MG63 (cell line): ENCODE measurements around the gene ANKRD53. TPM values are rescaled to one million over a fixed set of nuclear protein-coding genes. Genes with fewer than 3 reads are reported as not detected.

Experiments used
- DNase-seq: peaks from one replicate; pipeline ENCODE4 v3.0.0-alpha.2; 2020
- H3K27me3 ChIP-seq: fragments of 250-450 bp; sonication (Bioruptor Pico); 2 replicates; pipeline ENCODE4 v1.5.1; 2020; ENCODE audit warnings: mild to moderate bottlenecking, moderate library complexity
- H3K36me3 ChIP-seq: fragments of 250-450 bp; sonication (Bioruptor Pico); 2 replicates; pipeline ENCODE4 v1.5.1; 2020; ENCODE audit warnings: mild to moderate bottlenecking, moderate library complexity
- H3K4me3 ChIP-seq: fragments of 250-450 bp; sonication (Bioruptor Pico); 2 replicates; pipeline ENCODE4 v1.5.1; 2020; ENCODE audit warnings: mild to moderate bottlenecking, moderate library complexity
- H3K9me3 ChIP-seq: fragments of 250-450 bp; sonication (Bioruptor Pico); 2 replicates; pipeline ENCODE4 v1.5.1; 2020; ENCODE audit warnings: mild to moderate bottlenecking, moderate library complexity
- total RNA-seq: library from RNA; depleted of rRNA; stranded (reverse); fragments of >200 nt; shearing (Covaris generic); gene quantifications from 2 replicates; pipeline ENCODE4 v1.2.3, GENCODE V29; 2014; ENCODE audit warnings: low replicate concordance

Gene ANKRD53
- total RNA-seq, 1 experiment from 2014 or later: not detected

GRCh38 chr2:70941701-70942100, 36.7 kb upstream of the ANKRD53 start:
- DNase-seq: no peak
- no peaks in the 10 kb centered on the region for H3K27me3 ChIP-seq
- no peaks in the 10 kb centered on the region for H3K9me3 ChIP-seq
- H3K36me3 ChIP-seq: no peaks in the 10 kb centered on the region
- no peak overlapping the region for H3K4me3 ChIP-seq

- no peak for DNase-seq
- no peak overlapping the region for H3K4me3 ChIP-seq
- no peaks in the 10 kb centered on the region for H3K27me3 ChIP-seq
- no peaks in the 10 kb centered on the region for H3K36me3 ChIP-seq
- H3K9me3 ChIP-seq: no peaks in the 10 kb centered on the region
Measured at GRCh38 chr2:70942396-70943204, 35.8 kb upstream of the ANKRD53 start.

GRCh38 chr2:70943205-70943871, 35.1 kb upstream of the ANKRD53 start:
- H3K4me3 ChIP-seq: no peak overlapping the region
- H3K27me3 ChIP-seq: no peaks in the 10 kb centered on the region
- no peaks in the 10 kb centered on the region for H3K9me3 ChIP-seq
- no peak for DNase-seq
- H3K36me3 ChIP-seq: no peaks in the 10 kb centered on the region

GRCh38 chr2:70944111-70944690, 34.2 kb upstream of the ANKRD53 start:
- Histone ChIP-seq H3K9me3 (no peaks in the 10 kb centered on the region), H3K36me3 (no peaks in the 10 kb centered on the region), H3K27me3 (no peaks in the 10 kb centered on the region), H3K4me3 (no peak overlapping the region)
- no peak for DNase-seq

- H3K27me3 ChIP-seq: no peaks in the 10 kb centered on the region
- no peaks in the 10 kb centered on the region for H3K9me3 ChIP-seq
- no peak overlapping the region for H3K4me3 ChIP-seq
- no peaks in the 10 kb centered on the region for H3K36me3 ChIP-seq
- peak; percentile 13 for DNase-seq
Measured at GRCh38 chr2:70946832-70947442, 31.5 kb upstream of the ANKRD53 start.

GRCh38 chr2:70947556-70948184, 30.8 kb upstream of the ANKRD53 start:
- Histone ChIP-seq H3K9me3 (no peaks in the 10 kb centered on the region), H3K27me3 (no peaks in the 10 kb centered on the region), H3K4me3 (peak overlapping the region; percentile 29), H3K36me3 (no peaks in the 10 kb centered on the region)
- peak; percentile 36 for DNase-seq

GRCh38 chr2:70948337-70949003, 30.0 kb upstream of the ANKRD53 start:
- peak; percentile 71 for DNase-seq
- H3K9me3 ChIP-seq: no peaks in the 10 kb centered on the region
- peak overlapping the region; percentile 29 for H3K4me3 ChIP-seq
- H3K27me3 ChIP-seq: peaks cover 3% of the 10 kb centered on the region; the same call in 1 of the 2 replicates
- H3K36me3 ChIP-seq: no peaks in the 10 kb centered on the region

- H3K9me3 ChIP-seq: no peaks in the 10 kb centered on the region
- no peaks in the 10 kb centered on the region for H3K36me3 ChIP-seq
- peaks cover 6% of the 10 kb centered on the region for H3K27me3 ChIP-seq
- H3K4me3 ChIP-seq: no peak overlapping the region
- no peak for DNase-seq
Measured at GRCh38 chr2:70949086-70949485, 29.3 kb upstream of the ANKRD53 start.

- no peak overlapping the region for H3K4me3 ChIP-seq
- H3K36me3 ChIP-seq: no peaks in the 10 kb centered on the region
- no peaks in the 10 kb centered on the region for H3K9me3 ChIP-seq
- H3K27me3 ChIP-seq: peaks cover 12% of the 10 kb centered on the region
- no peak for DNase-seq
Measured at GRCh38 chr2:70954886-70955285, 23.5 kb upstream of the ANKRD53 start.

GRCh38 chr2:70956141-70956540, 22.3 kb upstream of the ANKRD53 start:
- H3K4me3 ChIP-seq: no peak overlapping the region
- H3K36me3 ChIP-seq: no peaks in the 10 kb centered on the region
- DNase-seq: no peak
- no peaks in the 10 kb centered on the region for H3K9me3 ChIP-seq
- peaks cover 12% of the 10 kb centered on the region for H3K27me3 ChIP-seq

- no peak for DNase-seq
- Histone ChIP-seq H3K9me3 (no peaks in the 10 kb centered on the region), H3K27me3 (peaks cover 12% of the 10 kb centered on the region), H3K4me3 (no peak overlapping the region), H3K36me3 (no peaks in the 10 kb centered on the region)
Measured at GRCh38 chr2:70957798-70958197, 20.6 kb upstream of the ANKRD53 start.

- Histone ChIP-seq H3K27me3 (peaks cover 9% of the 10 kb centered on the region), H3K9me3 (no peaks in the 10 kb centered on the region), H3K4me3 (no peak overlapping the region), H3K36me3 (no peaks in the 10 kb centered on the region)
- DNase-seq: no peak
Measured at GRCh38 chr2:70958759-70959158, 19.7 kb upstream of the ANKRD53 start.

- Histone ChIP-seq H3K36me3 (no peaks in the 10 kb centered on the region), H3K4me3 (no peak overlapping the region), H3K27me3 (peaks cover 4% of the 10 kb centered on the region), H3K9me3 (no peaks in the 10 kb centered on the region)
- no peak for DNase-seq
Measured at GRCh38 chr2:70959271-70959761, 19.1 kb upstream of the ANKRD53 start.

- H3K9me3 ChIP-seq: no peaks in the 10 kb centered on the region
Measured at GRCh38 chr2:70959851-70960832, 18.3 kb upstream of the ANKRD53 start.

More at GRCh38 chr2:70959851-70960832, 18.3 kb upstream of the ANKRD53 start:
- no peaks in the 10 kb centered on the region for H3K36me3 ChIP-seq
- H3K27me3 ChIP-seq: no peaks in the 10 kb centered on the region; the same call in 1 of the 2 replicates
- H3K4me3 ChIP-seq: no peak overlapping the region
- DNase-seq: no peak
